MCF 10A (cell line): ENCODE measurements around the gene RD3L. TPM values are rescaled to one million over a fixed set of nuclear protein-coding genes. Genes with fewer than 3 reads are reported as not detected.

Experiments
- BruUV-seq: library from RNA; stranded (reverse); fragments of 400-500 nt; replicated peaks from 2 replicates; lab custom pipeline; 2021; lab: Mats Ljungman, UMichigan
- CTCF ChIA-PET: fragments of 300-600 bp; sonication (Branson Sonifier 250); formaldehyde crosslinking; extraction: SDS; loops from one replicate; lab custom pipeline; 2021; ENCODE audit warnings: antibody characterized with exemption, inconsistent platforms; lab: Yijun Ruan, JAX
- POLR2A ChIA-PET: fragments of 300-600, 350-650 bp; sonication (Branson Sonifier 250); formaldehyde crosslinking; extraction: SDS; loops from one replicate; lab custom pipeline; 2020; ENCODE audit warnings: antibody characterized with exemption, inconsistent platforms; lab: Yijun Ruan, JAX
- DNase-seq: peaks from one replicate; pipeline ENCODE4 v3.0.0-alpha.2; 2018; ENCODE audit not compliant: unreplicated experiment
- H3K27ac Mint-ChIP-seq: one replicate; pipeline ENCODE4 v1.8.0; 2022; ENCODE audit warnings: mild to moderate bottlenecking, low read depth, mixed read lengths; ENCODE audit not compliant: unreplicated experiment
- H3K27me3 Mint-ChIP-seq: one replicate; pipeline ENCODE4 v1.8.0; 2022; ENCODE audit warnings: mixed read lengths; ENCODE audit not compliant: insufficient read depth, unreplicated experiment
- H3K36me3 Mint-ChIP-seq: one replicate; pipeline ENCODE4 v1.8.0; 2022; ENCODE audit warnings: mild to moderate bottlenecking, moderate library complexity, mixed read lengths; ENCODE audit not compliant: insufficient read depth, unreplicated experiment
- H3K4me1 Mint-ChIP-seq: one replicate; pipeline ENCODE4 v1.8.0; 2022; ENCODE audit warnings: mixed read lengths; ENCODE audit not compliant: insufficient read depth, unreplicated experiment
- H3K4me3 Mint-ChIP-seq: one replicate; pipeline ENCODE4 v1.8.0; 2022; ENCODE audit warnings: mild to moderate bottlenecking, moderate library complexity, mixed read lengths; ENCODE audit not compliant: unreplicated experiment
- H3K9me3 Mint-ChIP-seq: one replicate; pipeline ENCODE4 v1.8.0; 2022; ENCODE audit warnings: mixed read lengths; ENCODE audit not compliant: unreplicated experiment
- intact Hi-C: fragments of 100-400 bp; cut with micrococcal nuclease; formaldehyde crosslinking; loops from 2 replicates; pipeline ENCODE4 v1.14.1; 2022
- total RNA-seq: library from RNA; stranded (reverse); gene quantifications from 2 replicates; pipeline ENCODE4 v1.2.3, GENCODE V29; 2022
- TF ChIP-seq, protein P1 (sequence below): fragments of 200-600 bp; IDR thresholded peaks from one replicate; pipeline ENCODE4 v1.8.0; 2022; ENCODE audit warnings: antibody characterized with exemption, mild to moderate bottlenecking; ENCODE audit not compliant: unreplicated experiment

Gene RD3L
- total RNA-seq, 1 experiment from 2014 or later: not detected

DNA sequence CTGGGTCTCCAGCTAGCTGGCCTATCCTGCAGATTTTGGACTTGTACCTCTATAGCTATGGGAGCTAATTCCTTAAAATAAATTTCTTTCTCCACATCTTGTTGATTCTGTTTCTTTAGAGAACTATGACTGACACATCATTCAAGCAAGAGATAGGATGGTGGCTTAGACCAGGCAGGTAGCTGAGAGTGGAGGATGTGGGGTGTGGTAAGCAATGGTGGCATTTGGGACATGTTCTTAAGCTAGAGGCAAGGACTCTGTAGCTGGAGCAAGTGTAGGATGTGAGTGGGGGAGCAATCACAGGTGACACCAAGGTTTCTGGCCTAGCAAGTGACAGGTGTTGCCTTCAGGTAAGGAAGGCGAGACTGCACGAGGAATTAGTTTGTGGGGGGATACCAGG lies 7.2 kb downstream of the RD3L start:
- Mint-ChIP-seq H3K36me3 (no peaks in the 10 kb centered on the region), H3K9me3 (no peaks in the 10 kb centered on the region), H3K4me3 (no peak overlapping the region), H3K27me3 (no peaks in the 10 kb centered on the region), H3K4me1 (peaks cover 23% of the 10 kb centered on the region), H3K27ac (no peak overlapping the region)
- no peak for DNase-seq
- CTCF ChIA-PET: interaction anchor here (0.5 kb wide), 1 partner anchor 1355 kb away, joined by 3 read pairs; no protein-coding TSS in a partner anchor
- BruUV-seq: no TSS peak
- TF ChIP-seq, protein P1, sequence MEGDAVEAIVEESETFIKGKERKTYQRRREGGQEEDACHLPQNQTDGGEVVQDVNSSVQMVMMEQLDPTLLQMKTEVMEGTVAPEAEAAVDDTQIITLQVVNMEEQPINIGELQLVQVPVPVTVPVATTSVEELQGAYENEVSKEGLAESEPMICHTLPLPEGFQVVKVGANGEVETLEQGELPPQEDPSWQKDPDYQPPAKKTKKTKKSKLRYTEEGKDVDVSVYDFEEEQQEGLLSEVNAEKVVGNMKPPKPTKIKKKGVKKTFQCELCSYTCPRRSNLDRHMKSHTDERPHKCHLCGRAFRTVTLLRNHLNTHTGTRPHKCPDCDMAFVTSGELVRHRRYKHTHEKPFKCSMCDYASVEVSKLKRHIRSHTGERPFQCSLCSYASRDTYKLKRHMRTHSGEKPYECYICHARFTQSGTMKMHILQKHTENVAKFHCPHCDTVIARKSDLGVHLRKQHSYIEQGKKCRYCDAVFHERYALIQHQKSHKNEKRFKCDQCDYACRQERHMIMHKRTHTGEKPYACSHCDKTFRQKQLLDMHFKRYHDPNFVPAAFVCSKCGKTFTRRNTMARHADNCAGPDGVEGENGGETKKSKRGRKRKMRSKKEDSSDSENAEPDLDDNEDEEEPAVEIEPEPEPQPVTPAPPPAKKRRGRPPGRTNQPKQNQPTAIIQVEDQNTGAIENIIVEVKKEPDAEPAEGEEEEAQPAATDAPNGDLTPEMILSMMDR: no peak
- intact Hi-C loops: no loop called here
- POLR2A ChIA-PET: no interaction called here

DNA sequence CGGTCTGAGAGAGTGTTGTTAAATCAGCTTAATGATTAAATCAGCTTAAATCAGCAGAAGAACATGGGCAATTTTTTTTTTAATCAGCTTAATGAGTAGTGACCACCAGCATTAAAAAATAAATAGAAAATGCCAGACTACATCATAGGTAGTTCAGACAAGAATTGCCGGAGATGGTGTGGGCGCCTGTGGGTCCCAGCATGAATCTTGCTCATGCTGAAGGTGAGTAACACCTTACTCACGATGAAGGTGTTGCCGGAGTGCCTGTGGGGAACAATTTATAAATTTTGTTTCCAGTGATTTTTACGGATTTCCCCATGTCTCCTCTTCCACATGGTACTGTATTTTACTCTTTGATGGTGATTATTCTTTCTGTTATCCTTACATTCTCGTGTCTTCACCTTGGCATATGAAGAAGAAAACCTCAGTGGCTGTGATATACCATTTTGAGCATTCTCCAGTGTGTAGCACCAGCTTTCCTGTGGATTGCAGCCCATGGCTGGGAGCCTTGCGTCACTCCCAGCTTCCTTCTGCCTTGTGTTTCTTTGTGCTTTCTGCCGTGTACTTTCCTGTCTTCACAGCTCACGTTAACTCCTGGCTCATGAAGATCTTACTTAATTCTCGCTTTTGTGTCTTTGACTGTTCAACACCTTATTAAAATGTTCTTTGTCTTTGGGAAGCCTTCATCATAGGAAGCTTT lies 9.4 kb downstream of the RD3L start:
- H3K9me3 Mint-ChIP-seq: no peaks in the 10 kb centered on the region
- H3K27ac Mint-ChIP-seq: peak overlapping the region; percentile 98
- peak; percentile 72 for DNase-seq
- TSS peak; percentile 92 for BruUV-seq
- H3K27me3 Mint-ChIP-seq: no peaks in the 10 kb centered on the region
- ChIA-PET POLR2A (interaction anchor here (1.0 to 5.6 kb wide), 9 partner anchors 9 to 130 kb away, joined by 3 to 39 read pairs (median 4); partner anchors contain the start of gene RD3L), CTCF (interaction anchor here (0.6 to 2.5 kb wide), 9 partner anchors 9 to 187 kb away, joined by 3 to 12 read pairs (median 3); partner anchors contain the start of gene RD3L)
- intact Hi-C loops: no loop called here
- H3K4me3 Mint-ChIP-seq: peak overlapping the region; percentile 64
- peaks cover 2% of the 10 kb centered on the region for H3K36me3 Mint-ChIP-seq
- TF ChIP-seq, protein P1: no peak
- H3K4me1 Mint-ChIP-seq: peaks cover 23% of the 10 kb centered on the region

DNA sequence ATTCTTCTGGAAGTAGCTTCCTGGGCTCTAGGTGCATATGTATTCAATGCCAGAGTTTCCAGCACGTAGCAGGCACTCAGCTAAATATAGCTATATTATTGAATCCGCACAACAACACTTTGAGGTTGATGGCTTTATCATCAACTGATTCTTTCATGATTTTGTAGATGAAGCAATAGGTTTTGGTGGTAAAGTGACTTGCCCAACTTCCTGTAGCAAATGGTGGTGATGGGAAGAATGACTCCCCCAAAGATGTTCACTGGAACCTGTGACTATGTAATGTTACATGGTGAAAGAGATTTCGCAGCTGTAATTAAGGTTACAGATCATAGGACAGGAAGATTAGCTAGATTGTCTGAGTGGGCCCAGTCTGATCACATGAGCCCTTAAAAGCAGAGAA lies 10.9 kb downstream of the RD3L start:
- Mint-ChIP-seq H3K27me3 (no peaks in the 10 kb centered on the region), H3K4me1 (peaks cover 23% of the 10 kb centered on the region), H3K27ac (no peak overlapping the region), H3K4me3 (no peak overlapping the region), H3K36me3 (peaks cover 6% of the 10 kb centered on the region), H3K9me3 (no peaks in the 10 kb centered on the region)
- TF ChIP-seq, protein P1: no peak
- no TSS peak for BruUV-seq
- intact Hi-C loops: no loop called here
- POLR2A ChIA-PET: interaction anchor here (1.1 to 5.6 kb wide), 4 partner anchors 9 to 121 kb away, joined by 3 to 39 read pairs (median 8); partner anchors contain the start of gene RD3L
- no peak for DNase-seq
- CTCF ChIA-PET: interaction anchor here (0.7 to 1.7 kb wide), 6 partner anchors 9 to 146 kb away, joined by 3 to 9 read pairs (median 5); no protein-coding TSS in a partner anchor

DNA sequence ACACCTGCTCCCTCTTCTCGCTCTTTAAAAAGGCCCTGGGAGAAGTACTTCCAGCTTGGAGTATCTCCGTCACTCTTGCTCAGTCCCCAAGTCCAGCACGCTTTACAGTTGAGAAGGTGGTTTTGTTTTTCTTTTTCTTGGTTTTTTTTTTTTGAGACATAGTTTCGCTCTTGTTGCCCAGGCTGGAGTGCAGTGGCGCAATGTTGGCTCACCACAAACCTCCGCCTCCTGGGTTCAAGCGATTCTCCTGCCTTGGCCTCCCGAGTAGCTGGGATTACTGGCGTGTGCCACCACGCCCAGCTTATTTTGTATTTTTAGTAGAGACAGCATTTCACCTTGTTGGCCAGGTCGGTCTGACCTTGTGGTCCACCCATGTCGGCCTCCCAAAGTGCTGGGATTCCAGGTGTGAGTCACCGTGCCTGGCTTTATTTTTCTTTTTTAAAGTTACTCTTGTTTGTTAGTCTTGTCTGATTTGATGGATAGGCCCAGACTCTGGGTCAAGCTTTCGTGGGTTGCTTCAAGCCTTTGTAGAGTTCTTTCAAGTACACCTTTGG lies 12.2 kb downstream of the RD3L start:
- intact Hi-C loops: no loop called here
- DNase-seq: peak; percentile 34
- CTCF ChIA-PET: interaction anchor here (0.6 to 1.7 kb wide), 2 partner anchors 10 to 203 kb away, joined by 3 to 6 read pairs; no protein-coding TSS in a partner anchor
- H3K4me1 Mint-ChIP-seq: peaks cover 23% of the 10 kb centered on the region
- H3K27me3 Mint-ChIP-seq: no peaks in the 10 kb centered on the region
- no peak overlapping the region for H3K4me3 Mint-ChIP-seq
- H3K9me3 Mint-ChIP-seq: no peaks in the 10 kb centered on the region
- TF ChIP-seq, protein P1: no peak
- POLR2A ChIA-PET: interaction anchor here (5.6 kb wide), 1 partner anchor 10 kb away, joined by 39 read pairs; a partner anchor contains a TSS
- no peak overlapping the region for H3K27ac Mint-ChIP-seq
- H3K36me3 Mint-ChIP-seq: peaks cover 6% of the 10 kb centered on the region
- BruUV-seq: no TSS peak
